HG03108 (cell line): Measurements from ENCODE around the gene FBXO24.

Experiments
- ATAC-seq: cut with Tn5 transposase; IDR thresholded peaks from one replicate; pipeline ENCODE4 v1.9.1; 2021; ENCODE audit warnings: moderate library complexity; ENCODE audit not compliant: unreplicated experiment

The FBXO24 gene

DNA sequence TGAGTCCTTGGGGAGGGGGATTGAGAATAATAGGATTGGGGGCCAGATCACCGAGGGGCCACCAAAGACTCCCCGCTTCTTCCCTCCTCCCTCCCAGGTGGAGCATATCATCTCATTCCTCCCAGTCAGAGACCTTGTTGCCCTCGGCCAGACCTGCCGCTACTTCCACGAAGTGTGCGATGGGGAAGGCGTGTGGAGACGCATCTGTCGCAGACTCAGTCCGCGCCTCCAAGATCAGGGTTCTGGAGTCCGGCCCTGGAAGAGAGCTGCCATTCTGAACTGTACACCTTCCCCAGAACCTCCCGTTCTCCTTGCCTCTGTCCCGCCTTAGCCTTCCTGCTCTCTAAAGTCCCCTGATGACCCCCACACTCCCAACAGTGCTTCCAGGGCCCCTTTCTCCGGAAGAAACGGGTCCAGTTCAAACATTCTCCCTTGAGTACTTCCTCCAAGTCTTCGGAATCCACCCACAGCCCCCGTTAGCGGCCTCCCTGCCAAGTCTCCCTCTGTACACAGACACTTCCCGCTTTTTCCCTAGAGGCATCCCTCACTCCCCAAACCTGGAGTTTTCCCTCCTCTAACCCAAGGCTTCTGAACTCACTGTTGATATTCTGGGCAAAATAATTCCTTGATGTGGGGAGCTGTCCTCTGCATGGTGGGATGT, 4.1 kb downstream of the FBXO24 start:
- ATAC-seq = no peak

DNA sequence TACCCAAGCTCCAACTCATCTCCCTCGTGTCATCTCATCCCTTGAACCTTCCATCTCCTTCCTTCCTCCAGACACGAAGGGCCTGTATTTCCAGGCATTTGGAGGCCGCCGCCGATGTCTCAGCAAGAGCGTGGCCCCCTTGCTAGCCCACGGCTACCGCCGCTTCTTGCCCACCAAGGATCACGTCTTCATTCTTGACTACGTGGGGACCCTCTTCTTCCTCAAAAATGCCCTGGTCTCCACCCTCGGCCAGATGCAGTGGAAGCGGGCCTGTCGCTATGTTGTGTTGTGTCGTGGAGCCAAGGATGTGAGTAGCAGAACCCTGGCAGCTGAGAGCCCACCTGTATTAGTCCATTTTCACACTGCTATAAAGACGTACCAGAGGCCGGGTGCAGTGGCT, 5.5 kb downstream of the FBXO24 start:
- ATAC-seq = no peak

DNA sequence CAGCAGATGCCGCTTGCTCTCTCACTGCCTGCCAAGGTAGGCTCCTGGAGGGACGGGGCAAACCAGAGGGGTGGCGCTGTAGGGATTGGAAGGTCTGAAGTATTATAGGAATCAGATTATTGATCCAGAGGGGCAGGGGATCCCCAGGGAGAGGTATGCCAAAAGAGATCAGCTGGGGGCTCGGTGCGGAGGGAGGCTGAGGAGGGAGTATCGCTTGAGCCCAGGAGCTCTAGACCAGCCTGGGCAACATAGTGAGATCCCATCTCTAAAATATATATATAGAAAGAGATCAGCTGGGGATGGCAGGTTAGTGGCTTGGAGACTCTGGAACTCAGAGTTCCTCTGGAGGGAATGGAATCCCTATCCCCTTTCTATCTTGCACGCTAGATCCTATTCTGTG, 9.1 kb downstream of the FBXO24 start:
- no peak for ATAC-seq

DNA sequence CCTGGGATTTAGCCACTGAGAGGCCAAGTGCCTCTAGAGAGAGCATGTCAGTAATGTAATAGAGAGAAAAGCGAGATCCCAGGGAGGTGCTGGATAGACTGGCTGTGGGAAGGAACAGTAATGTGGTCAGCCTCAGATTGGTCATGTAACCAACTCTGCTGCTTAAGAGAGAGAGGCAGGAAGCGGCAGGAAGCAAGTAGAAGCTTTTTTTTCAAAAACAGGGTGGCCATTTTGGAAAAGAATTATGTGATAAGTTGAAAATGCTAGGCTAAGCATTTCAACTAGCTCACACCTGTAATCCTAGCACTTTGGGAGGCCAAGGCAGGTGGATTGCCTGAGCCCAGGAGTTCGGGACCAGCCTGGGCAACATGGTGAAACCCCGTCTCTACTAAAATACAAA, 12.3 kb downstream of the FBXO24 start:
- ATAC-seq = no peak

DNA sequence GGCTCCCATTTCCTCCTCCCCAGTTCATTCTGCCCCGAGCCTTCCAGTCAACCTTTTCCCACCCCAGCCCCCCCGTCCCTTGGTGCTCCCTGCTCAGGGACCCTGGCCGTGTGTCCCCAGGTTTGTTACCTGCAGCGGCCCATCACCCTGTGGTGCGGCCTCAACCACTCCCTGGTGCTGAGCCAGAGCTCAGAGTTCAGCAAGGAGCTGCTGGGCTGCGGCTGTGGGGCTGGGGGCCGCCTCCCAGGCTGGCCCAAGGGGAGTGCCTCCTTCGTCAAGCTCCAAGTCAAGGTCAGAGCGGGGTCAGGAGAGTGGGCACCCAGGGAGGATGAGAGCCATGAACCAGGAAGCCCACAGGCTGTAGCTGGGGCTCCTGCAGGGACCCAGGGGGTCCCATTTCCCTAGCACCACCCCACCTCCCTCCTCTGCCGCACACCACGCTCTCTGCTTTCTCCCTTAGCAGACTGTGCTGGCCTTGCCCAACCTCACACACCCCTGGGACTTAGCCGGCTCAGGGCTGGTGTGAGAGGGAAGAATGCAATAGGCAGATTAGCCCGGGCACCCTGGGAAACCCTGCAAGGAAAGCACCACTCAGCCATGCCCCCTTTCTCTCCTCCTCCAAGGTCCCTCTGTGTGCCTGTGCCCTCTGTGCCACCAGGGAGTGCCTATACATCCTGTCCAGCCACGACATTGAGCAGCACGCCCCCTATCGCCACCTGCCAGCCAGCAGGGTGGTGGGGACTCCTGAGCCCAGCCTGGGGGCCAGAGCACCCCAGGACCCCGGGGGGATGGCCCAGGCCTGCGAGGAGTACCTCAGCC, 14.0 kb downstream of the FBXO24 start:
- ATAC-seq = no peak

DNA sequence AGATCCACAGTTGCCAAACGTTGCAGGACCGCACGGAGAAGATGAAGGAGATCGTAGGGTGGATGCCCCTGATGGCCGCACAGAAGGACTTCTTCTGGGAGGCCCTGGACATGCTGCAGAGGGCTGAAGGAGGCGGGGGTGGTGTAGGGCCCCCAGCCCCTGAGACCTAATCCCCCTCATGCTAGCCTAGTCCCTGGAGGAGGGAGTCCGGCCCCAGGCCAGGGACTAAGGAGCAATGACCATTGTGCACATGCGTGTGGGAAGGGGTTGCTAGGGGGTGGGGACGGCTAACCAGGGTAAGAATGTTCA, 14.6 kb downstream of the FBXO24 start:
- no peak for ATAC-seq

DNA sequence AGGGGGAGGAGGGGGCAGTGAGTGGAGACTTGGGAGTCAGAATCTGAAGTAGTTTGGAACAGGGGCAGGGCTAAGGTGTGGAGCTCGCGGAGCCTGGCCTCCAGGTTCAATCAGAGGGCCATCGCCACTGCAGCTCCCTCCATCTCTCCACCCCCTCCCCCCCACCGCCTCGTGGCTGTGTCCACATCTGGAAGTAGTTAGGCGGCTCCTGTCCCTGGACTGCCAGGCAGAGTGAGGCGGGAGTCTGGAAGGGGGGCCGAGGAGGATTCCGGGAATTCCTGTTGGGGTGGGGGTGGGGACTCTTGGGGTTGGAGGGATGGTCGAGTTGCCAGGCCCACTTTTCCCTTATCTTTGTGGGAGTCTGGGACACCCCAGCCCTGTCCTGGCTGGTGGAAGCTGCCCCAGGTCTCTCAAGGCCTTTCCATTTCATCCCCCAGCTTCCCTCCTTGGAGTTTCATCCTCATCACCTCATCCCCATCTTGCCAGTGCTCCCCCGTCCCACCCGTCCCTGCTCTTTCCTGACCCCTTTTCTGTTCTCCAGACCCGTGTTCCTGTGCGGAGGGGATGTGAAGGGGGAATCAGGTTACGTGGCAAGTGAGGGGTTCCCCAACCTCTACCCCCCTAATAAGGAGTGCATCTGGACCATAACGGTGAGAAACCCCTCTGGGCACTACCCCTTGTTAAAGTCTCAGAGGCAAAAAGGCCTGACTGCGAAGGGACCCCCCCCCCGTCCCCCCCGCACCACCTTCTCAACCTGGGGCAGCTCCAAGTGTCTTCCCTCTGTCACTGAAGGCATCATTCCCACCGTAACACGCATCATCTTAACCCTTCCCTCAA, 17.0 kb downstream of the FBXO24 start:
- ATAC-seq = no peak

DNA sequence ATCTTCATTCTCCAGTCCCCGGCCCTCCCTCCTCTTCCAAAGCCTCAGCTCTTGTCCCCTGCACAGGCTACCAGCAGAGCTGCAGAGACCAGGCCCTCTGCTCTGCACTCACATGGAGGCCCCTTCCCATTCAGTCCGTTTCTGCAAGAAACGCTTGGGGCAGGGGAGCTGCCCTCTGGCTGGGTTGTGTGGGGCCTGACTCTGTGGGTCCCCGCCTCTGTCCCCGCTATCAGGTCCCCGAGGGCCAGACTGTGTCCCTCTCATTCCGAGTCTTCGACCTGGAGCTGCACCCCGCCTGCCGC, 17.5 kb downstream of the FBXO24 start:
- no peak for ATAC-seq

DNA sequence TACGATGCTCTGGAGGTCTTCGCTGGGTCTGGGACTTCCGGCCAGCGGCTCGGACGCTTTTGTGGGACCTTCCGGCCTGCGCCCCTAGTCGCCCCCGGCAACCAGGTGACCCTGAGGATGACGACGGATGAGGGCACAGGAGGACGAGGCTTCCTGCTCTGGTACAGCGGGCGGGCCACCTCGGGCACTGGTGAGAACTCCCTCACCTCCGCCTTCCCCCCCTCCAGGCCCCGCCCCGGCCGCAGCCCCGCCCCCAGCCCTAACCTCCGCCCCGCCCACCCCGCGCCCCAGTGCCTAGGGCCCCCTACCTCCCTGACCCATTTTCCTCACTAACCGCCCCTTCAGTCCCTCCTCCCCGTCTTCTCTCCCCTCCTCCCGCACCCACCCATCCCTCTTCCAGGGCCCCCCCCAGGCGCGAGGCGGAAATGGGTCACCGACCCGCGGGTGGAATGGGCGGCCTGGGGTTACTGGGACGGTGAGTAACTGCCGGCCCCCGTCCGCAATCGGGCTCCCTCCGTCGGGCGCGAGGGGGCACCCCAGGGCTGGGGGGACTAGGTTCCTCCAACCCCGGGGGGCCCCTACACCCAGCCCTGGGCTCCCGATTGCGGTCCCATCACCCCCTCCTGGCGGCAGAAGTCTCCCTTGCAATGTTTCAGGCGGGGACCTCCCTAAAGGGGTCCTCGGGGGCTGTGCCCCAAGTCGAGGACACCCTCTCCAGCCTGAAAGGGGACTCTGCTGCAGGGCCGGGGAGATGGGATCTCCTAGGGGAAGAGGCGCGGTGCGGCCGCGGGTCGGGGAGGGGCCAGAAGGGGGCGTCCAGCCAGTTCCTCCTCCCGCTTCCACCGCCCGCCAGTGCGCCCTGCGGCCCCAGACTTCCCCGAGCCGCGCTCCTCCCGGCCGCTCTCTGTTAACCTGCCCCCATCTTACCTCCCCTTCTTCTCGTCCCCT, 18.2 kb downstream of the FBXO24 start:
- peak; percentile 49 for ATAC-seq

DNA sequence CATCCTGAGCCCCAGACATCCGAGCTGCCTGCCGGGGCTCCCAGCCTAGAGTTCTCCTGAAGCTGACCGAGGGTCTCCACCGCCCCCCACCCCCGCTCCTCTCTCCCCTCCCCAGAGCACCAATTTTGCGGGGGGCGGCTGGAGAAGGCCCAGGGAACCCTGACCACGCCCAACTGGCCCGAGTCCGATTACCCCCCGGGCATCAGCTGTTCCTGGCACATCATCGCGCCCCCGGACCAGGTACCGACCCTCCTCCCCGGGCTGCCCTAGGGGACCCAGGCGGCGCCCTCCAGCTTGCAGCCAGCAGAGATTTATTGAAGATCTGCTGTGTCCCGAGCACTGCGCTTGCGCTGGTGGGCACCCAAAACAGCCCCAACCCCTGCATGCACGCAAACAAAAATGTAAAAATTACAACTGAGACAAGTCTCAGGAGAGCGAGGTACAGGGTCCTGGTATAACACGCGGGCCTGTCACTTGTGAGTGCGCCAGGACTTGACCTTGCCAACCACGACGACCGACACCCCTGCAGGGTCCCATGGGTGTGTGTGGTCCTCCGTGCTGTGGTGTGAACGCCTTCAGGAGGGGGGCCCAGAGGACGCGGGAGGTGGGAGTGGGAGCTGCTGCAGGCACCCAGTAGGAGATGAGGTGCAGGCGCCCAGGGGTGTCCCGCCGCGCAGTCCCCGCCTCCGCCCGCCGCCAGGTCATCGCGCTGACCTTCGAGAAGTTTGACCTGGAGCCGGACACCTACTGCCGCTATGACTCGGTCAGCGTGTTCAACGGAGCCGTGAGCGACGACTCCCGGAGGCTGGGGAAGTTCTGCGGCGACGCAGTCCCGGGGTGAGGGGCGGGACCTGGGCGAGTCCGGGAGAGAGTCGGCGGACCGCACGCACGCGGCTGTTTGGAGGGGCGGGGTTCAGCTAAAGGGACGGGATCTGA, 19.1 kb downstream of the FBXO24 start:
- ATAC-seq = no peak

DNA sequence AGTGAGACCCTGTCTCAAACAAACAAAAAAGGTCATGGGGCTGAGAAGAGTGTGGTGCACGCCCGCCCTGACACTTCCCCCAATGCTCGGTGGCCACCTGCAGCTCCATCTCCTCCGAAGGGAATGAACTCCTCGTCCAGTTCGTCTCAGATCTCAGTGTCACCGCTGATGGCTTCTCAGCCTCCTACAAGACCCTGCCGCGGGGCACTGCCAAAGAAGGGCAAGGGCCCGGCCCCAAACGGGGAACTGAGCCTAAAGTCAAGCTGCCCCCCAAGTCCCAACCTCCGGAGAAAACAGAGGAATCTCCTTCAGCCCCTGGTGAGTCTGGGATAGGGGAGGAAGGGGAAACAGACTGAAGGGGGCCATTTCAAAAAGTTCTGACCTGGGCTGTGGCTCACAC, 20.2 kb downstream of the FBXO24 start:
- ATAC-seq = no peak

DNA sequence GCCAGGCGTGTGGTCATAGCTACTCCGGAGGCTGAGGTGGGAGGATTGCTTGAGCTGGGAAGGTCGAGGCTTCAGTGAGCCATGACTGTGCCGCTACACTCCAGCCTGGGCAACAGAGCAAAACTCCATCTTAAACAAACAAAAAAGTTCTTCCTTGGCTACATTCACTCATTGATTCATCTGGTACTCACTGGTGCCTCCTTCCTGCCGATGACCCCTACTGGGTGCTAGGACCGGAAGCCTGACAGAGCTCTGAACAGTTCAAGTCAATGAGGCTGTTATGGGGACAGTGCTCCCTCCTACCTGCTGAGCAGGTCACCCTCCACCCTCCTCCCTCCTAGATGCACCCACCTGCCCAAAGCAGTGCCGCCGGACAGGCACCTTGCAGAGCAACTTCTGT, 21.0 kb downstream of the FBXO24 start:
- no peak for ATAC-seq

DNA sequence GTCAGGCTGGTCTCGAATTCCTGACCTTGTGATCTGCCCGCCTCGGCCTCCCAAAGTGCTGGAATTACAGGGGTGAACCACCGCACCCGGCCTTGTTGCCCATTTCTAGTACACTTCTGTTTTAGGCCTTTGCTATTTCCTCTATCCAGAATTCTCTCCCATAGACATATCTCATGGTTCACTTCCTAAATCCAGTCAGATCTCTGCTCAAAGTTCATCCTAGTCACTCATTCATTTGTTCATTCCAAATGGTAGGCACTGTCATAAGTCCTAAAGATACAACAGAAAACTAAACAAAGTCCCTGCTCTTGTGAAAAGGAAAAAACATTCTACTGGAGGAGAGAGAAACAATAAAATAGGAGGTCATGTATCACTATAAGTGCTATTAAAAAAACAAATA, 23.8 kb downstream of the FBXO24 start:
- no peak for ATAC-seq

DNA sequence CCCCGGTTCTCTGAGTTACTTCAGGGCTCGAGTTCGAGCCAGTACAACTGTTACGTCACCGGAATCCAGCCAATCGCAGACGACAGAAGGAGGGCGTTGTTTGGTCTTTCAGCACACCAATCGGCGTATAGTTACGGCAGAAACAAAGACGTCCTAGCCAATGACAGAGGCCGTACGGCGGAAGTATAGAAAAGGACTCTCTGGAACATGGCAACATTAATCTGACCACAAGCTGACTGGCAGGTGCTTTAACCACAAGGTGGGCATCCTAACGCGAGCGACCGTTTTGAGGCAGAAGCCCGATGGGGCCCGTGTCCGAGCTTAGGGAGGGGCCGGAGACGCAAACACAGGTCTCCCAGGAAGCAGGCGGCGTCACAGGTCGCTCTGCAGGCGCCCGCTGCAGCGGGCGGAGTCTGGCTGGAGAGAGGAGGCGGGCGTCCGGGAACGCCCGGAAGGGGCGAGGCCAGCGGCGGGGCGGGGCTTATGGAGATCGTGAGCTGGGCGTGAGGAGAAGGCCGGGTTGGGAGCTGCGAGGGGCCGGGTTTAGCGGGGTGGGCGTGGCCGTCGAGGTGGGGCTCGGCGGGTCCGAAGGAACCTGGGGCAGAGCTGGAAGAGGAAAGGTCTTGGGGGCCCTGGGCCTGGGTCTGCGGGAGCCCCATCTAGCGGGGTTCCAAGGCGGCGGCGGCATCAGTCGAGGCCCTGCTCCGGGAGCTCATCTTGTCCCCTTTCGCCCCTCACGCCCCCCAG, 26.0 kb downstream of the FBXO24 start, which contains the start of gene MOSPD3:
Gene MOSPD3, plus strand, starts transcription at position 558 of the 747 bp plus-strand sequence. CDS start 252 bp downstream, outside the sequence.
- ATAC-seq = peak; percentile 90

DNA sequence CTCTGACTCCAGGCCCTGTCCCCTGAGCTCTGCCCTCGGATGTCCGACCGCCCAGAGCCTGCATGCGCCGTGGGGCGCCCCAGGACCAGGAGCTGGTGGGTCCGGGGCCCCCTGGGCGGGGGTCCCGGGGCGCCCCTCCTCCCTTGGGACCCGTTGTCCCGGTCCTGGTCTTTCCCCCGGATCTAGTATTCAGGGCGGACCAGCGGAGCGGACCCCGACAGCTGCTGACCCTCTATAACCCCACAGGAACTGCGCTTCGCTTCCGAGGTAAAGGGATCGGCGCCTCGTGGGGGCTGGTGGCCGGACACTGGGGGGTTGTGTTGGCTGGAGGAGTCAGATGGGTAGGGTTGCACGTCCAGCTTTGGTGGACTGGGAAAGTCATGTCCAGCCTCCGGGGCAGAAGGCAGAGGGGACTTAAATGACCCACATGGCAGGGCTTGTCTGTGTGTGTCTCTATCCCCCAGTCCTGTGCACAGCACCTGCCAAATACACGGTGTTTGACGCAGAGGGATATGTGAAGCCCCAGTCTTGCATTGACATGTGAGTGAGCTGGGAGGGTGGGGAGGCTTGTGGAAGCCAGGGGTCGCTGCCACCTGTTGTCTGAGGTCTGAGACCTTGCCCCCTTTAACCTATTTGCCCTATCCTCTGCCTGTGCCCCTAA, 26.7 kb downstream of the FBXO24 start:
- no peak for ATAC-seq

DNA sequence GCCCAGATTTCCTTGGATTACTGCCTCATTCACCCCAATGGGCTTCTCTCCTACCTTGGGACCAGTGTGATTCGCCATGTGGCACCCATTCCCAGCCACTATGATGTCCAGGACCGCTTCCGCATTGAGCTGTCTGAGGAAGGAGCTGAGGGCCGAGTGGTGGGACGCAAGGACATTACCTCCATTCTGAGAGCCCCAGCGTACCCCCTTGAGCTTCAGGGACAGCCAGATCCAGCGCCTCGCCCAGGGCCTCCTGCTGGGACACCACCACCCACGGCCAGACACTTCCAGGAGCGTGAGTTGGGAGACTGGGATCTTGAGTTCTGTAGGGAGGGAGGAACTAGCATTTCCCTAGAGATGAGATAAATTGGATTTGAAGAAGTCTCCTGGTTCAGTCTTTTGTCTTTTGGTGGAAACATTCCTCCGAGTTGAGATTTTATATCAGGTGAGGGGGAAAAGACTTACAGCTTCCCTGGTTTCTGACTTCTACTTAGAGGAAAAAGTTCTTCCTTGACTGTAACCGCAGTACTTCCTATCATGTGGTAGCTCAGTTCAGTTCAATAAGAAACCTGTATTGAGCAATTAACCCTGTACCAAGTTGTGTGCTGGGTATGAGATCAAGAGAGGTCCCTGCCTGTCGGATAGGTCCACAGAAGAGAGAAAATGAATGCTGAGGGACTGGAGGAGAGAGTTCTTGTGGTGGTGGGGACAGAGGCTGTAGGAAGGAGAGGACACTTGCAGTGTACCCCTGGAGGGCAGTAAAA, 27.5 kb downstream of the FBXO24 start:
- ATAC-seq = no peak

DNA sequence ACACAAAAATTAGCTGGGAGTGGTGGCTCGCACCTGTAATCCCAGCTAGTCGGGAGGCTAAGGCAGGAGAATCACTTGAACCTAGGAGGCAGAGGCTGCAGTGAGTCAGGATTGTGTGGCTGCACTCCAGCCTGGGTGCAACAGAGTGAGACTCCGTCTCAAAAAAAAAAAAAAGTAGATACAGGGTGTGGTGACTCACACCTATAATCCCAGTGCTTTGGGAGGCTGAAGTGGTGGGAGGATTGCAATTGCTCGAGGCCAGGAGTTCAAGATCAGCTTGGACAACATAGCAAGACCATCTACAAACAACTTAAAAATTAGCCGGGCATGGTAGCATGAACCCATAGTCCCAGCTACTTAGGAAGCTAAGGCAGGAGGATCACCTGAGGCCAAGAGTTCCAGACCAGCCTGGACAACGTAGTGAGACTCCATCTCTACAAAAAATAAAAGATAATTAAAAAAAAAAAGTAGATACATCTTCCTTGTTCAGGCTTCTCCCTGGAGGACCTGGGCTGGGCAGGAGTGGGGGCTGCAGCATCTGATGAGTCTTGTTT, 28.3 kb downstream of the FBXO24 start:
- ATAC-seq = no peak
